TTC549 (cell line): Measurements from ENCODE around the gene RIN3.

Experiments
- FAIRE-seq: peaks from 2 replicates; lab custom pipeline; 2012; peaks lifted over from hg19 to GRCh38; lab: Jason Lieb, UNC

Gene RIN3

DNA sequence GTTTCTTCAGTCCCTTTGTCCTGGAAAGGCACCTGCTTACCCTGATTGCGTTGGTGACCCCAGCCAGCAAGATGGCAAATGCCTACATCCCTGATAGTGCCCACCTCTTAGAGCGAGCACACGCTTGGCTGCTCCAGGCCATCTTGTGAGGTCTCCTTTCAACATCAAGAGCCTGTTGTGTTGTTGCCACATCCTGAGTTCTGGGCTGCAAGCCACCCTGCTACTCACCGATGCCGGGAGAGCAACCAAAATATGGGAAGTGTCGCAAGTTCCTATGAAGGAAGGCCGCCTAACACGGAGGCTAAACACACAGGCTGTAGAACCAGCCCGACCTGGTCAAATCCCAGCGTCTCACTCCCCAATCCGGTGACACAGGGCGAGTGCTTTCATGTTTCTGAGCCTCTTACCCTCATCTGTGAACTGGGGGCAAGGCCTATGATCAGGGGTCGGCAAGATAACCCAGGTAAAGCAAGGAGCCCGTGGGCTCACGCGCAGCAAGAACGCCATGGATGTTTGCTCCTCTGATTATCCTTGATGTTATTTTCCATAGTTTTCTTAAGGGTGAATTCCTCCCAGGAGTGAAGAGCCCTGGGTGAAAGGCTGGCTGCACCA is 136.5 kb downstream of the RIN3 start:
- FAIRE-seq, result no peak

- no peak for FAIRE-seq
Observed at GRCh38 chr14:92650581-92651105, 137.1 kb downstream of the RIN3 start.

GRCh38 chr14:92651106-92651757 is 137.7 kb downstream of the RIN3 start:
- FAIRE-seq, result no peak

GRCh38 chr14:92651758-92652406 is 138.3 kb downstream of the RIN3 start:
- FAIRE-seq, result no peak

DNA sequence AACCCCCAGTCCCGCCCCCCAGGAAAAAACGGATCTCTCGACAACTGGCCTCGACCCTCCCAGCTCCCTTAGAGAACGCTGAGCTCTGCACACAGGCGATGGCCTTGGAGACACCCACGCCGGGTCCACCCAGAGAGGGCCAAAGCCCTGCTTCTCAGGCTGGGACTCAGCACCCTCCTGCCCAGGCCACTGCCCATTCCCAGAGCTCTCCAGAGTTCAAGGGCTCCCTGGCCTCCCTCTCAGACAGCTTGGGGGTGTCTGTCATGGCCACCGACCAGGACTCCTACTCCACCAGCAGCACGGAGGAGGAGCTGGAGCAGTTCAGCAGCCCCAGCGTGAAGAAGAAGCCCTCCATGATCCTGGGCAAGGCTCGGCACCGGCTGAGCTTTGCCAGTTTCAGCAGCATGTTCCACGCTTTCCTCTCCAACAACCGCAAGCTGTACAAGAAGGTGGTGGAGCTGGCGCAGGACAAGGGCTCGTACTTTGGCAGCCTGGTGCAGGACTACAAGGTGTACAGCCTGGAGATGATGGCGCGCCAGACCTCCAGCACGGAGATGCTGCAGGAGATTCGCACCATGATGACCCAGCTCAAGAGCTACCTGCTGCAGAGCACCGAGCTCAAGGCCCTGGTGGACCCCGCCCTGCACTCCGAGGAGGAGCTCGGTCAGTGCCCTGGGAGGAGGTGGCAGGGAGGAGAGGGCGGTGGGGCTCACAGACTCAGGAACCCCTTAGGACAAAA is 139.0 kb downstream of the RIN3 start:
- FAIRE-seq, result no peak

- no peak for FAIRE-seq
Observed at GRCh38 chr14:92653162-92653651, 139.6 kb downstream of the RIN3 start.

DNA sequence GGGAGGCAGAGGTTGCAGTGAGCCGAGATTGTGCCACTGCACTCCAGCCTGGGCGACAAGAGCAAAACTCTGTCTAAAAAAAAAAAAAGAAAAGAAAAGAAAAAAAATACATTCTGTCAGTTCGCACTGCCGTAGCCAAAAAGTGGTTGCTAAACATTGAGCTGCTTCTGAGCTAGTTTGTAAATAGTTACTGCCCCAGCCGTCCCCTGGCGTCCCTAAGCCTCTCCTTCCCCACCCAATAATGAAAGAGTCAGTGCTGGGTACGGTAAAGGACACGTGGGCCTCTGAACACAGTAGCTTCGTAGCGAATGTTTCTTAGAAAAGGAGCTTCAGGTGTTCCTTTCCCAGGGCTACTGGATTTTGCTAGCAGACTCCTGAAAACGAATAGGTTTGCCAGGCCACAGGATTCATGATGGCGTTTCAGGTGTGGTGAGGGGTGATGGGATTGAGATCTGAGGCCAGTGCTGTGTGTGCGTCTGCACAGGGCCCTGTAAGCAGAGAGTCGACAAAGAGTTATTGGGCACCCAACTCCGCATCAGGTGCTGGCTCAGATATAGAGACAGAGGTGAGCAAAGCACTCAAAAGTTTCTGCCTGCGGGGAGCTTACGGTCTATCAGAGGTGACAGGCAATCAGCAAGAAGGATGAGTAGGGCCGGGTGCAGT is 140.8 kb downstream of the RIN3 start:
- no peak for FAIRE-seq

GRCh38 chr14:92655419-92656201 is 142.0 kb downstream of the RIN3 start:
- no peak for FAIRE-seq

GRCh38 chr14:92656306-92657081 is 142.9 kb downstream of the RIN3 start:
- no peak for FAIRE-seq

DNA sequence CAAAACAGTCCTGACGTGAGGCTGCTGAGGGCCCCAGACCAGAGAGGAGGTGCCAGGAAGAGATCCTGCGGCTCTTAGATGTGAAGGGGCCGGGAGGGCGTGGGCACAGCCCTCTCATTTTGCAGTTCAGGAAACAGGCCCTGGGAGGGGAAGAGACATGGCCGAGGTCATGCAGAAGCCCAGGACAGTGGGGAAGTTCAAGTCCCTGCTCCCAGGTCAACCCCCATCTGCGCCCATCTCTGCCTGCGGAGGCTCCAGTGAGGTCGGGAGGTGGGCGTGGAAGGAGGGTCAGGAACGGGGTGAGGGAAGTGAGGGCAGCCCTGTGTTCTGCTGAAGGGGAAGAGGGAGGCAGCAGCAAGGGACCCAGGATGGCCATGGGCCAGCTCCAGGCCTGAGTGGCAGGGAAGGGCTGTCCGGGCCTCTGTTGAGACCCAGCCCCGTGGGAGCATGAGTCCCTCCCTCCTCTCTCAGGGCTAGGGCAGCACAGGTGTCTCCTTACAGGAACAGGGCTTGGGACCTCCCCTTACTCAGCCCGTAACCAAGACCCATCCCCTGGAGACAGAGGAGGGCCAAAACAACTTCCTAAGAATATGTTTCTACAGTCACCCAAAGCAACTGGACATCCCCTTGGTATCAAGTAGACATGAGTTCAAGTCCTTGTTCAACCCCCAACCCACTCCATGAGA is 144.0 kb downstream of the RIN3 start:
- FAIRE-seq, result no peak

- FAIRE-seq, result no peak
Observed at GRCh38 chr14:92658160-92658559, 144.6 kb downstream of the RIN3 start.

DNA sequence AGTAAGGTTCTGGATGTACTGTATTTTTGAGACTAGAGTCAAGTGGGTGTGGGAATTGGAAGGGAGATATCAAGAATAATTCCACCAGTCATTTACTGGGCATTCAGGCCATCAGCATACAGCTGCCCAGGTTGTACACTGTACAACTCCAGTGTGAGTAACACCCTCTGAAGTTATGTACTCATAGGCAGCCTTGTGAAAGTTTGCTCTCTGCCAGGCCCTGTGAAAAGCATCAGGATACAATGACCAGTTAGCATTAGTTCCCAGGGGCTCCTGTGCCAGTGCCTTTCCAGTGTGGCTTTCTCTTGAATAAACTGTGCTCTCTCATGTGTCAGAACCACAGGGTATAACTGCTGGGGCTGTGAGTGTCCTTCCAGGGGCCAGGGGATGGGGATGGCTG is 145.1 kb downstream of the RIN3 start:
- FAIRE-seq, result no peak

DNA sequence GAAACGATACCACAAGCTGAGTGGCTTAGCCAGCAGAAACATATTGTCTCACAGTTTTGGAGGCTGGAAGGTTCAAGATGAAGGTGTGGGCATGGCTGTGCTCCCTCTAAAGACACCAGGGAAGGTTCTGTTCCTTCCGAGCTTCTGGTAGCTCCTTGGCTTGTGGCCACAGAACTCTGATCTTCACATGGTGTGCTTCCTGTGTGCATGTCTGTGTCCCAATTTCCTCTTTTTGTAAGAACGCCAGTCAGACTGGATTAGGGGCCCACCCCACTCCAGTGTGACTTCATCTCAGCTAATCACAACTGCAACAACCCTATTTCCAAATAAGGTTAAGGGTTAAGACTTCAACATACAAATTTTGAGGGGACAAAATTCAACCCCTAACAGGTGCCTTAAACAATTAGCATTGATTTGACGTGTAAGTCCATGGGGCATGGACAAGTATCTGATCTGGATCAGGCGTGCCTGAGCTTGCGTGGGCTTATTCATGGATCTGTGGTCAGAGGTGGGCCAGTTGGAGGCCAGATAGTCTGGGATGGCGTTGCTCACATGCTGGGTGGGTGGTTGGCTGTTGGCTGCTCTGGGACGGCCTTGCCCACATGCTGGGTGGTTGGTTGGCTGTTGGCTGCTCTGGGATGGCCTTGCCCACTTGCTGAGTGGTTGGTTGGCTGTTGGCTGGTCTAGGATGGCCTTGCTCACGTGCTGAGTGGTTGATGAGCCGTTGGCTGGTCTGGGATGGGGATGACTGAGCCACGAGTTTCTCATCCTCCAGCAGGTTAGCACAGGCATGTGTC is 146.4 kb downstream of the RIN3 start:
- FAIRE-seq, result no peak

DNA sequence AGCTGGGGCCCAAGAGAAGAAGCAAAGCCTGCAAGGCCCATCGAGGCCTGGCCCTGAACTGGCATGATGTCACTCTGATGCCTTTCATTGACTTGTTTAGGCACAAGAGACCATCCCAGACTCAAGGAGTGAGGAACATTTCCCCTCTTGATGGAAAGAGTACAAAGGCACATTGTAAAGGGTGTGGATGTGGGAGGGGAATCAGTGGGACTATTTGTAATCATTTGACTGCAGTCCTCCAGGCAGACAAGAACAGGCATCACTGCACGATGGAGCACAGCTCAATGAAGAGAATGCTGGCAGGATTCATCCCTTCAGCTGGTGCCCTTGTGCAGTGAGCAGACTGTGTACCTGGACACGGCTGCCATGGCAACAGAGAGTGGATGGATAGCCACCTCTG is 147.0 kb downstream of the RIN3 start:
- FAIRE-seq, result no peak

DNA sequence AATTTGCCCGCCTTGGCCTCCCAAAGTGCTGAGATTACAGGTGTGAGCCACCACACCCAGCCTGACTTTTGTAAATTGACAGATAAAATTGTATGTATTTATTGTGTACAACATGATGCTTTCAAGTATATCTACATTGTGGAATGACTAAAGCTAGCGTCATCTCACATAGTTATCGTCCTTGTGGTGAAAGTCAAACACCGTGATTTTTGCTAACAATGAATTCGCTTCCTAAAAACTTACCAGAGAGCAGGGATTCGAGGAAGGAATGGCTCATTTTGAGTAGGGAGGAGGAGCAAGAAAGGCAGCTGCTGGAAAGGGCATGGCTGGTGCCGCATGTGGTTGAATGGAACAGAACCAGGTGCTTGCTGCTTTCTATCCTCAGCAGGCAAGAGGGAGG is 149.5 kb downstream of the RIN3 start:
- FAIRE-seq, result no peak

- no peak for FAIRE-seq
Observed at GRCh38 chr14:92665661-92666110, 152.1 kb downstream of the RIN3 start.

- FAIRE-seq, result no peak
Observed at GRCh38 chr14:92666251-92666650, 152.7 kb downstream of the RIN3 start.

GRCh38 chr14:92668276-92668973 is 154.8 kb downstream of the RIN3 start:
- no peak for FAIRE-seq
